H1 (cell line): ENCODE results near the gene ISLR2. TPM values are rescaled to one million over a fixed set of nuclear protein-coding genes. Genes with fewer than 3 reads are reported as not detected.

Experiments used
- CREB1 ChIP-seq: IDR thresholded peaks from 2 replicates; pipeline ENCODE4 v1.6.1; 2012; ENCODE audit warnings: inconsistent platforms
- FOSL1 ChIP-seq: IDR thresholded peaks from 2 replicates; pipeline ENCODE4 v1.6.1; 2011; ENCODE audit warnings: mild to moderate bottlenecking, low read depth, low read length, moderate library complexity; ENCODE audit not compliant: insufficient read depth
- JUN ChIP-seq: IDR thresholded peaks from 2 replicates; pipeline ENCODE4 v1.6.1; 2011; ENCODE audit warnings: low read depth, mild to moderate bottlenecking, improper control_type of control experiment, low read length
- KDM5A ChIP-seq: fragments of 200-600 bp; IDR thresholded peaks from 2 replicates; pipeline ENCODE4 v1.7.1; 2012; ENCODE audit warnings: mild to moderate bottlenecking, low read length, inconsistent platforms, mixed read lengths
- POU5F1 ChIP-seq: IDR thresholded peaks from 2 replicates; pipeline ENCODE4 v1.6.1; 2011; ENCODE audit warnings: low read depth, mild to moderate bottlenecking, low read length, moderate library complexity
- RNF2 ChIP-seq: fragments of 200-900, 300-1000 bp; sonication (generic); IDR thresholded peaks from 2 replicates; pipeline ENCODE4 v1.7.1; 2016; ENCODE audit warnings: borderline replicate concordance, low read depth, mild to moderate bottlenecking, antibody characterized with exemption, low read length; ENCODE audit not compliant: poor library complexity, severe bottlenecking; ENCODE audit errors: missing control alignments
- RXRA ChIP-seq: IDR thresholded peaks from 2 replicates; pipeline ENCODE4 v1.6.1; 2011; ENCODE audit warnings: low read depth, mild to moderate bottlenecking, low read length, moderate library complexity; ENCODE audit not compliant: insufficient read depth
- SIN3A ChIP-seq, 2 experiments: IDR thresholded peaks in 1 of 2; conservative IDR thresholded peaks in 1 of 2; 2 replicates each; pipeline ENCODE4 v1.6.1; 2011 to 2012; ENCODE audit warnings: low read length in 2 of 2, improper control_type of control experiment in 1 of 2, low read depth in 1 of 2, mild to moderate bottlenecking in 1 of 2
- TAF1 ChIP-seq: IDR thresholded peaks from 2 replicates; pipeline ENCODE4 v1.6.1; 2011; ENCODE audit warnings: mild to moderate bottlenecking, low read depth, low read length
- TBP ChIP-seq: IDR thresholded peaks from 2 replicates; pipeline ENCODE4 v1.6.1; 2011; ENCODE audit warnings: low read depth, low read length, improper control_type of control experiment
- polyA plus RNA-seq, 7 experiments: library from polyadenylated mRNA; depleted of rRNA in 3 of 7; stranded (reverse) in 5 of 7; unstranded in 2 of 7; fragments of >200 nt in 5 of 7; fragments of 200-250 nt in 2 of 7; gene quantifications; 1 replicate in 5 of 7; 2 replicates in 1 of 7; 4 replicates in 1 of 7; pipeline versions ENCODE4 v1.2.1 to v1.2.3, GENCODE V29; 2011 to 2013; ENCODE audit warnings: missing spikeins in 2 of 7, mixed read lengths in 2 of 7
- total RNA-seq: library from RNA; stranded (reverse); fragmentation: NEBNext Ultra II Directional; extraction: Animal tissue kit (Norgen Biotek cat#: 25700); gene quantifications from 2 replicates; pipeline ENCODE4 v1.2.1, GENCODE V29; 2021
- TF ChIP-seq, protein P1 (sequence below), 3 experiments: IDR thresholded peaks; 1 replicate in 2 of 3; 2 replicates in 1 of 3; pipeline versions ENCODE4 v1.5.1 to v1.6.1; 2011; ENCODE audit warnings: low read length in 3 of 3, mild to moderate bottlenecking in 3 of 3, inconsistent platforms in 2 of 3, low read depth in 1 of 3, moderate library complexity in 1 of 3; ENCODE audit not compliant: insufficient read depth in 1 of 3; ENCODE audit errors: control extremely low read depth in 1 of 3
- TF ChIP-seq, protein P2 (sequence below): IDR thresholded peaks from 2 replicates; pipeline ENCODE4 v1.6.1; 2012; ENCODE audit warnings: inconsistent platforms
- TF ChIP-seq, protein P3 (sequence below): IDR thresholded peaks from 2 replicates; pipeline ENCODE4 v1.6.1; 2011; ENCODE audit warnings: low read length, improper control_type of control experiment

The ISLR2 gene
- total and polyA plus RNA-seq, 2 of the 8 experiments (the other 6 are each of a cell fraction or from before 2014, with no cell fraction given), result 0.47 to 0.58 TPM

DNA sequence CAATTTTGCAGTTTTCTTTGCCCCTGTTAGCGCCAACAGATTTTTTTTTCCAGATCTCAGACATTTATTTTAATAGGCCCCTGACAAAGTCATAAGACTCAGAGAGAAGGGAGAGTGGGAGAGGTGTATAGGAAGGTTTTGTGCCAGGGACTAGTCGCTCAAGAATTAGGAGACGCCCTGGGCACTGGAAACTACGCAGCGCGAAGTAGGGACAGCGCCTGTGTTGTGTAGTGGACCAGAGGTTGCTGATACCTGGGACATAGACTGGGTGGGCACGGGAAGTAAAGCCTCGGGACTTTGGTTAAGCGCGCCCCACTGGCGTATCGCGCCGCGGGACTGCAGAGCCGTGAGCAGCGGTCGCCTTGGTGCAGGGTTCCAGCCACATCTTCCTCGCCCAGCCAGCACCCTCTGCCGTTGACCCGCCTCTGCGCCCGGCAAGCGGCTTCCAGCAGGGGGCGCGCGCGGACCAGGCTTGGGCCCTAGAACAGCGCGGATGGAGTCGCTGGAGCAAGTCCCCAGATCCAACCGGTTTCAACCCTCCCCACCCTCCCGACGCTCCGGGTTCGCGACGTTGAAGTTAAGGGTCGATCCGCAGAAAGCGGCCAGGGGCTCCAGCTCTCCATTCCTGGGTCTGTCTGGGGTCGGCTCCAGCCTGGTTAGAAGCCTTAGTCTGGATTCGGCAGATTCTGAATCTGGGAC is 3.0 kb upstream of the ISLR2 start (continued):
- peak; percentile 53; the same call in 1 of the 2 replicates for TF ChIP-seq CREB1
- no peak; a peak in 1 of 4 replicates for TF ChIP-seq SIN3A (conservative IDR thresholded peaks at IDR 0.05 in 1 of 2, IDR thresholded peaks at IDR 0.05 in 1 of 2; ENCODE audit: low read depth in 1 of 2, low read length in 2 of 2)
- TF ChIP-seq, protein P1, sequence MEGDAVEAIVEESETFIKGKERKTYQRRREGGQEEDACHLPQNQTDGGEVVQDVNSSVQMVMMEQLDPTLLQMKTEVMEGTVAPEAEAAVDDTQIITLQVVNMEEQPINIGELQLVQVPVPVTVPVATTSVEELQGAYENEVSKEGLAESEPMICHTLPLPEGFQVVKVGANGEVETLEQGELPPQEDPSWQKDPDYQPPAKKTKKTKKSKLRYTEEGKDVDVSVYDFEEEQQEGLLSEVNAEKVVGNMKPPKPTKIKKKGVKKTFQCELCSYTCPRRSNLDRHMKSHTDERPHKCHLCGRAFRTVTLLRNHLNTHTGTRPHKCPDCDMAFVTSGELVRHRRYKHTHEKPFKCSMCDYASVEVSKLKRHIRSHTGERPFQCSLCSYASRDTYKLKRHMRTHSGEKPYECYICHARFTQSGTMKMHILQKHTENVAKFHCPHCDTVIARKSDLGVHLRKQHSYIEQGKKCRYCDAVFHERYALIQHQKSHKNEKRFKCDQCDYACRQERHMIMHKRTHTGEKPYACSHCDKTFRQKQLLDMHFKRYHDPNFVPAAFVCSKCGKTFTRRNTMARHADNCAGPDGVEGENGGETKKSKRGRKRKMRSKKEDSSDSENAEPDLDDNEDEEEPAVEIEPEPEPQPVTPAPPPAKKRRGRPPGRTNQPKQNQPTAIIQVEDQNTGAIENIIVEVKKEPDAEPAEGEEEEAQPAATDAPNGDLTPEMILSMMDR (IDR thresholded peaks at IDR 0.05; ENCODE audit: control extremely low read depth in 1 of 3, insufficient read depth in 1 of 3, low read depth in 1 of 3, low read length in 3 of 3), result peak in 2 of 3 experiments; percentile 99; a peak in 3 of 4 replicates
- TF ChIP-seq, protein P2, sequence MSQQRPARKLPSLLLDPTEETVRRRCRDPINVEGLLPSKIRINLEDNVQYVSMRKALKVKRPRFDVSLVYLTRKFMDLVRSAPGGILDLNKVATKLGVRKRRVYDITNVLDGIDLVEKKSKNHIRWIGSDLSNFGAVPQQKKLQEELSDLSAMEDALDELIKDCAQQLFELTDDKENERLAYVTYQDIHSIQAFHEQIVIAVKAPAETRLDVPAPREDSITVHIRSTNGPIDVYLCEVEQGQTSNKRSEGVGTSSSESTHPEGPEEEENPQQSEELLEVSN, result peak; percentile 21; the same call in 1 of the 2 replicates
- no peak for TF ChIP-seq RNF2
- TF ChIP-seq RXRA, result no peak
- TF ChIP-seq KDM5A, result no peak
- no peak for TF ChIP-seq TAF1
- no peak for TF ChIP-seq POU5F1
- TF ChIP-seq JUN, result 0 out of 2 replicates have a peak, but pooled peaks have one; percentile 61
- TF ChIP-seq FOSL1, result 0 out of 2 replicates have a peak, but pooled peaks have one; percentile 17
- TF ChIP-seq, protein P3, sequence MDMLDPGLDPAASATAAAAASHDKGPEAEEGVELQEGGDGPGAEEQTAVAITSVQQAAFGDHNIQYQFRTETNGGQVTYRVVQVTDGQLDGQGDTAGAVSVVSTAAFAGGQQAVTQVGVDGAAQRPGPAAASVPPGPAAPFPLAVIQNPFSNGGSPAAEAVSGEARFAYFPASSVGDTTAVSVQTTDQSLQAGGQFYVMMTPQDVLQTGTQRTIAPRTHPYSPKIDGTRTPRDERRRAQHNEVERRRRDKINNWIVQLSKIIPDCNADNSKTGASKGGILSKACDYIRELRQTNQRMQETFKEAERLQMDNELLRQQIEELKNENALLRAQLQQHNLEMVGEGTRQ, result no peak
- TF ChIP-seq TBP, result peak; percentile 82
